H1 (cell line): ENCODE results near the gene PLEKHH2. TPM values are rescaled to one million over a fixed set of nuclear protein-coding genes. Genes with fewer than 3 reads are reported as not detected.

Source experiments
- RNF2 ChIP-seq: fragments of 200-900, 300-1000 bp; sonication (generic); IDR thresholded peaks from 2 replicates; pipeline ENCODE4 v1.7.1; 2016; ENCODE audit warnings: borderline replicate concordance, low read depth, mild to moderate bottlenecking, antibody characterized with exemption, low read length; ENCODE audit not compliant: poor library complexity, severe bottlenecking; ENCODE audit errors: missing control alignments
- SUZ12 ChIP-seq: fragments of 200-600 bp; sonication (generic); IDR thresholded peaks from 2 replicates; pipeline ENCODE4 v1.6.1; 2012; ENCODE audit warnings: mild to moderate bottlenecking, inconsistent platforms, low read length, moderate library complexity, mixed read lengths
- ZNF274 ChIP-seq: IDR thresholded peaks from 2 replicates; pipeline ENCODE4 v1.7.0; 2012; ENCODE audit warnings: low read length, borderline replicate concordance; ENCODE audit errors: extremely low read depth
- polyA plus RNA-seq, 7 experiments: library from polyadenylated mRNA; depleted of rRNA in 3 of 7; stranded (reverse) in 5 of 7; unstranded in 2 of 7; fragments of >200 nt in 5 of 7; fragments of 200-250 nt in 2 of 7; gene quantifications; 1 replicate in 5 of 7; 2 replicates in 1 of 7; 4 replicates in 1 of 7; pipeline versions ENCODE4 v1.2.1 to v1.2.3, GENCODE V29; 2011 to 2013; ENCODE audit warnings: missing spikeins in 2 of 7, mixed read lengths in 2 of 7
- total RNA-seq: library from RNA; stranded (reverse); fragmentation: NEBNext Ultra II Directional; extraction: Animal tissue kit (Norgen Biotek cat#: 25700); gene quantifications from 2 replicates; pipeline ENCODE4 v1.2.1, GENCODE V29; 2021

PLEKHH2 gene
- total and polyA plus RNA-seq, 2 of the 8 experiments (the other 6 are each of a cell fraction or from before 2014, with no cell fraction given): 2.2 to 5.0 TPM

- TF ChIP-seq RNF2: no peak
- TF ChIP-seq SUZ12: no peak
- TF ChIP-seq ZNF274: no peak
These were observed 52.9 kb downstream of the PLEKHH2 start (continued) for GRCh38 chr2:43689999-43690398.
